Measurements from ENCODE around the gene PANK4.

Gene PANK4

DNA sequence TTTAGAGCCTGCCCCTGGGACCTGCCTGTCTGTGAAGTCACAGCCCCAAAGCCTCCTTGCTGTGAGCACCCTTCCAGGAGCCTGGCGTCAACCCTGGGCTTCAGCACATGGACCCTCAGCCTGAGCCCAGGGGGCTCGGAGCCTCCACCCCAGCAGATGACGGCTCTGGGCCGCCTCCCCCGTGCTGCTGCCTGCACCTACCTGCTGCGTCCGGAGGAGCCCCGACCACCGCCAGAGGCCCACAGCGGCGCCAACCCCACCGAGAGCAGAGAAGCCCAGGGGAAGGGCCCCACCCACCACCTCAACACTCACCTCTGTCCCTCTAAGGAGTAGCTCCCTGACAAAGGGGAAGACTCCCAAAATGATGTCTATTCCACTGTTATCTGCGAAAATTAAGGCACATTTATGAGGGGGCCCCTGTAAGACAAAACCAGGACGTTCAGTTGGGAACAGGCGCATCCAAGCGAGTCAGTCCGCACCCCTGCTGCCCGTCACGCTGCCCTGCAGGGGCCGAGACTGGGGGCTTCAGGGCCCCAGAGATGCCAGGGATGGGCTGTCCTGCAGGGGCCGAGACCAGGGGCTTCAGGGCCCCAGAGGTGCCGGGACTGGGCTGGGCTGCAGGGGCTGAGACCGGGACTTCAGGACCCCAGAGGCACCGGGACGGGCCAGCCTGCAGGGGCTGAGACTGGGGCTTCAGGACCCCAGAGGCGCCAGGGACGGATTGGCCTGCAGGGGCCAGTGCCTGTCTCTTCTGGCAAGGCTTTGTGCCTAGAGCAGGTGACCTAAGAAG is 15.8 kb downstream of the PANK4 start:
- no peak for DNase-seq

DNA sequence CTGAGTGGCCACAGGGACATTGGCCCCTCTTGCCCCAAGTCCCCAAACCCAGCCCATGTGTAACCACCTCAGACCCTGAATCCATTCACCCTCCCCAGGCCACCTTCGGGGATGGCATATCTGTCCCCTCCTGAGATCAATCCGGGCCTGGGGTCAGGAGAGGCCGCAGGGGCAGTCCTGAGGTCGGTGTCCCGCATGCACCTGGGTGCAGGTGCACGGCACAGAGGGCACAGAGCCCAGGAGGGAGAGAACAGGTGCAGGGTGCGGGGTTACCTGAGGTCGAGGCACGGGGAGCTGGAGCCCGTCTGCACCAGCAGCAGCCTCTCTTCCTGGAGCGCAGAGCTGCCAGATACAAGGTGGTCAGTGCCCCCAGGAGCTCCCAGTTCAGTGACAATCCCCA is 16.8 kb downstream of the PANK4 start:
- DNase-seq: no peak

DNA sequence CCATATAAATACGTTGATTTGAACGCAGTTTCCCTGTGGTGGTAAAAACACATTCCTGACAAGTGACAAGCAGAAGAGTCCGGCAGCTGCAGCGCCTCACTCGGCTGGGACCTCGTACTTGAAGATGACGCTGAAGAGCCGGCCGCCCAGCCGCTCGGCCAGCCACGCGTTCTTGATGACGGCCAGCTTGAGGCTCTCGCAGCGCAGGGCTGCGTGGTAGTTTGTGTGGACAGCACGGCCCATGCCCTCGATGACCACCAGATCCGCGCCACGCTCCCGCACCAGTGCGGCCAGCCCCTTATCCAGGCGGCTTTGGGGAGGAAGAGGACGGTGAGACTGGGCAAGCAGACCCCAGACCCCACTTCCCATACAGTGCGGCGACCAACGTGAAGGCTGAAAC is 17.6 kb downstream of the PANK4 start:
- DNase-seq: no peak

DNA sequence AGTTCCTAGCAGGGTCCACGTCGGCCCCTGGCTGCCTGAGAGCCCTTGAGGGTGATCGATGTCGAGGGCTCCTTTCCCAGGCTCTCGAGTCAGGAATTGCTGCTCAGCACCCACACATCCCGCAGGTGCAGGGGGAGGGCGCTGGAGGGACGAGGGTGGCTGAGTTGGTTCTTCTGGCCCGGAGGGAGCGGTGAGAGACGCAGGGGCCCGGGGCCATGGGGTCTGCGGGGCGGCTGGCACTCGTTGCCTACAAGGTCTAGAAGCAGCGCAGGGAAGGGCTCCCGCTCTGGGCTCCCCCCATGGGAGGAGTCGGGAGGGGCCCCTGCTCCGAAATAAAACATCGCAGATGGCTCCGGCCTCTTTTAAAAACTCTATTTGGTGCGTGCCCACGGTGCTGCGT is 18.2 kb downstream of the PANK4 start:
- no peak for DNase-seq

DNA sequence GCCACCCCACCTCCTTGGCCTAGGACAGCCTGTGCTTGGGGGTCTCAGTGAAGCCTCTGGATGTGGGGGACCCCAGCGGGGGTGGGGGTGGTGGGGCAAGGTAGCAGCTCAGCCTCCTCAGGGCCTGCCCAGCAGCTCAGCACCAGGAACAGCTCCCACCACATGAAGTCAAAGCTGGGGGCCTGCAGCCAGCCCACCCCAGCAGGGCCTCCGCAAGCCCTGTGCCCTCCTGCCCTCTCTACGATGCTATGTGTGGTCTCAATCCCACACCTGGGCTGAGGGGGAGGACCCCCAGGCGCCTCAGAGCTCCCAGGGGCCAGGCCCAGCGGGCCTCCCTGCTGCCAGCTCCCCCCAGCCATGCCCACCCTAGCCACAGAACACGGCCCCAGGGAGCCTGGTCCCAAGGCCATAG is 18.6 kb downstream of the PANK4 start:
- no peak for DNase-seq

DNA sequence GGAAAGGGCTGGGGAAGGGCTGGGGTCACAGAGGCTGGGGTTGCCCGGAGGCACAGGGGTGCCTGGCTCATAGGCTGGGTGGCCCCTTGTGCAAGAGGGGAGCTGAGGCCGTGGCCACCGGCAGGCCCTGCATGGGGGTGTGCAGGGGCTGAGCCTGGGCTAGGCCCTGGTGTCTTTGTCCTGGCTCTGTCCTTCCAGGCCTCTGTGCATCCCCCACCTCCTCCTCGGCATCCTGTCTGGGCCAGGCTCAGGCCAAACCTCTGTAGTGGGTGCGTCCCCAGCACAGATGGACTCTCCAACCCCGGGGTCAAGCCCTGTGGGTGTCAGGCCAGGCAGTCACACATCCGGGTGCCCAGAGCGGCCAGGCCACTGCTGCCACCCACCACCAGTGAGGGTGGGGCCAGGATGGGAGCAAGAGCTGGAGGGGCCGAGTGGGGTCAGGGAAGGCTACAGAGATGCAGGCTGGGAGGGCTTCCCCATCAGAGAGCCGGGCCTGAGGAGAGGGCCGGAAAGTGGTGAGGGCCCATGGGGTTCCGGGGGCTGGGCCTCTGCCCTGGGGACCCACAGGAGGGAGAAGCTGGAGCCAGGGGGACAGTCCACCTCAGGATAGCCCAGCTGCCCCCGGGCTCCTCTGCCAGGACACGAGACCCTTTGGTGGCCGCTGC is 19.4 kb downstream of the PANK4 start:
- DNase-seq: no peak

DNA sequence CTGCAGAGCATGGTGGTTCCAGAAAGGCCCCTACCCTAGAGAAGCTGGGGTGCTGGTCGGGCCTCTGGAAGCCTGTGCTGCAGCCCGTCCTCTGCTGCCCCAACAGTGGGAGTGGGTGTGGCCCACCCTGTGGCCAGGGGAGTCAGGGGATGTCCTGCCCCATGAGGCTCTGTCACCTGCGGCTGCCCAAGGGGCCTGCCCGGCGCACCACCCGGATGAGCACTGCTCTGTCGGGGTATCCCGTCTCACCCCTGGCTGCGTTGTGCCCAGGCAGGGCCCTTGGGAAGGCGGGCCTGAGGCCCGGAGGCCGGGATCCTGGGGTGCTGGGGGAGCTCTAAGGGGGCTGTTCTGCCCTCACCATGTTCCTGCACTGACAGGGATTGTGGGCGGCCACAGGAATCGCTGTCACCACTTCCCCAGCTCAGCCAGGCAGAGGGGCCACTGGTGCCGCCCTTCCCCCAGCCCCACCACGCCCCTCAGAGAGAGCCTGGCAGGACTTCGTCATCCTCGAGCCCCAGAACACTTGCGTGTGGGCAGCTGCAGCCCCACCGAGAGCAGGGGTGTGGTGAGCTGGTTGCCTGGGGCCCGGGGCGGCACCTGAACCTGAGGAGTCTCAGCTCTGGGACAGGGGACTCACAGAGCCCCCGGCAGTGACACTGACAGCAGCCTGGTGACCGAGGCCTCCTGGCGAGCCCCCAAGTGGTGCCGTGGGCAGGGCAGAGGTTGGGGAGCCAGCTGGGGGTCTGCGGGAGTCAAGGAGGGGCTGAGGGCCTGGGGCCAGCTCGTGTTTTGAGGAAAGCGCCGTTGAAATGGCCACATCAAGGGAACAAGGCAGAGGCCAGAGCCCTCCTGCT is 20.2 kb downstream of the PANK4 start:
- no peak for DNase-seq

DNA sequence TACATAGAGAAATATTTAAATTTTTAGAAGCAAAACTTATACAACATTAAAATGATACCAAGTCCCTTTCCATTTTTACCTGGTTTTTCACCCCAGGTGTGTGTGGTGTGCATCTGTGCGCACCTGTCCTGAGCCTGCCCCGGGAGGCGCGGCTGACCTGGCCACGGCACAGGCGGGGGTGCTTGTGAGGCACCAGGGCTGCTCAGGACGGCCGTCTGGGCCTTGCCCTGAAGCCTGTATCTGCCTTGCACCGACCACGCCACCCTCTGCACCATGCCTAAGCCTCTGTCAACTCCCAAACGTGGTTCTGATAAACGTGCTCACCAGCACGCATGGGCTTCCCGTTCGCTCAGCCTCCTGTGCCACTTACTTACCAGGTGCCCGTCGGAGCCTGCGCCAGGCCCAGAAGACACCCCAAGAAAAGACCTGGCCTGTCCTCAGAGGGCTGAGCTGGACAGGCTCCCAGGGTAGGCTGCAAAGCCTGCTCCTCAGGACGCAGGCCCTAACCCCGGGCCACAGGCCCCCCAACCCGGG is 20.9 kb downstream of the PANK4 start:
- DNase-seq: no peak

DNA sequence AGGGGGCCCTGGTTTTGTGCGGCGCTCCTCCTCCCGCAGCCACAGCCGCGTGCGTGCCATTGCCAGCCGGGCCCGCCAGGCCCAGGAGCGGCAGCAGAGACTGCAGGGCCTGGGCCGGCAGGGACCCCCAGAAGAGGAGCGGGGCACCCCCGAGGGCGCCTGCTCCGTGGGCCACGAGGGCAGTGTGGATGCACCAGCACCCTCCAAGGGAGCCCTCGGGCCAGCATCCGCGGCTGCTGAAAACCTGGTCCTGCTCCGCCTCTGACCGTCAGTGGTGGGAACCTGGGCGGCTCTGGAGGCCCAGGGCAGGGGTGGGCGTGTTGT is 21.5 kb downstream of the PANK4 start:
- DNase-seq: no peak

DNA sequence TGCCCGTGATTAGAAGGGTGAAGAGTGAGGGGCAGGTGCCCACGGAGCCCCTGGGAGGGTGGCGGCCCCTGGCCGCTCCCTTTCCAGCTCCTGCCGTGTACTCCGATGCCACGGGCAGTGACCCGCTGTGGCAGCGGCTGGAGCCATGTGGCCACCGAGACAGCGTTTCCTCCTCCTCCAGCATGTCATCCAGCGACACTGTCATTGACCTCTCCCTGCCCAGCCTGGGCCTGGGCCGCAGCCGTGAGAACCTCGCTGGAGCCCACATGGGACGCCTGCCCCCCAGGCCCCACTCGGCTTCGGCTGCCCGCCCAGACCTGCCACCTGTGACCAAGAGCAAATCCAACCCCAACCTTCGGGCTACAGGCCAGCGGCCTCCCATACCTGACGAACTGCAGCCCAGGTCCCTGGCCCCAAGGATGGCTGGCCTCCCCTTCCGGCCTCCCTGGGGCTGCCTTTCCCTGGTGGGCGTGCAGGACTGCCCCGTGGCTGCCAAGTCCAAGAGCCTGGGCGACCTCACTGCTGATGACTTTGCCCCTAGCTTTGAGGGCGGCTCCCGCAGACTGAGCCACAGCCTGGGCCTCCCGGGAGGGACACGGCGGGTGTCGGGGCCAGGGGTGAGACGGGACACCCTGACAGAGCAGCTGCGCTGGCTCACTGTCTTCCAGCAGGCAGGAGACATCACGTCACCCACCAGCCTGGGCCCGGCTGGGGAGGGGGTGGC is 22.0 kb downstream of the PANK4 start:
- DNase-seq: no peak

DNA sequence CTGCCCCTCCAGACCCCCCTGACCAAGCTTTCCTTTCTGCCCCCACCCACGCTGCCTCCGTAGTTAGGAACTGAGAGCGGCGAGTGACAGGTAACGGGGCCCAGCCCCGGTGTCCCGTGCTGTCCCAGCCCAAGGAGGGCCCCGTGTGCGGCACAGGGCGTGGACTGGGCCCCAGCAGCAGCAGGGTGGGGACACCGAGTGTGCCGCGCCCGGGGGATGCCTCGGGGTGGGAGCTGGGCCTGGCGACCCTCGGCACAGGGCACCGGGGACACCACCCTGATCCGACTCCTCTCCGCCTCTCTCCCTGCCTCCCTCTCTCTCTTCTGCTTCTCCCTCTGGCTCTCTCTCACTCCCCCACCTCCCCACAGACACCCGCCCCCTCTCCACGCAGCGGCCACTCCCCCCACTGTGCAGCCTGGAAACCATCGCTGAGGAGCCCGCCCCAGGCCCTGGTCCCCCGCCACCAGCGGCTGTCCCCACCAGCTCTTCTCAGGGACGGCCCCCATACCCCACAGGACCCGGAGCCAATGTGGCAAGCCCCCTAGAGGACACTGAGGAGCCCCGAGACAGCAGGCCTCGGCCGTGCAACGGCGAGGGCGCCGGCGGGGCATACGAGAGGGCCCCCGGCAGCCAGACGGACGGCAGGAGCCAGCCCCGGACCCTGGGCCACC is 22.7 kb downstream of the PANK4 start:
- no peak for DNase-seq

DNA sequence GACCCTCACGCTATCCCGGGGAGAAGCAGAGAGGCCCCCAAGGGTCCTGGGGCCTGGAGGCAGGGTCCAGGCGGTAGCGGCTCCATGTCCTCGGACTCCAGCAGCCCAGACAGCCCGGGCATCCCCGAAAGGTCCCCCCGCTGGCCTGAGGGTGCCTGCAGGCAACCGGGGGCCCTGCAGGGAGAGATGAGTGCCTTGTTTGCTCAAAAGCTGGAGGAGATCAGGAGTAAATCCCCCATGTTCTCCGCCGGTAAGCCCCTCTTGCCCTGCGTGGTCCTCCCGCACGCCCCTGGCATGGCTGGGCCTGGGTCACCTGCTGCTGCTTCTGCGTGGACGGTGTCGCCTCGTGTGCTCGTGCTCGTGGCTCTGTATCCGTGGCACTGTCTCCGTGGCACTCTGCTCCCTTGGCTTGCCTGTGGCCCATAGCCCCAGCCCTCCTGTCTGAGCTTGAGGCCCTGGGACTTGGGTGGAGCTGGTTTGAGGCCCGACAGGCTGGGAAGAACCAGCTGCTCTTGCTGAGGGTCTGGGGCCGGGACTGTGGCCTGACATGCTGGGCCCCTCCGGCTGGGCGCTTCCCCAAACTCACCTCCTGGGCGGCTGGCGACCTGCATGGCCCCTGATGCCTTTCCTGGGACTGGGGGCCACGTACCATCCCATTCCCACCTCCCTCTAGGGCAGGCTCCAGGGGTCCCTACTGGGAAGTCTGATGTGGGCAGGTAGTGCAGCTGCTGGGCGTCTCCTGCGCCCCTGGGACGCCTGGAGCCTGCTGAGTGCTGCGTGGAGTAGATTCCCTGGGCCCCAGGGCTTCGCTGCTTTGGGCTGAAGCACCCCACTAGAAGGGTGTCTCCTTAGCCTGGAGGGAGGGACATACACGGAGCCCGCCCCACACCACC is 23.5 kb downstream of the PANK4 start:
- no peak for DNase-seq

DNA sequence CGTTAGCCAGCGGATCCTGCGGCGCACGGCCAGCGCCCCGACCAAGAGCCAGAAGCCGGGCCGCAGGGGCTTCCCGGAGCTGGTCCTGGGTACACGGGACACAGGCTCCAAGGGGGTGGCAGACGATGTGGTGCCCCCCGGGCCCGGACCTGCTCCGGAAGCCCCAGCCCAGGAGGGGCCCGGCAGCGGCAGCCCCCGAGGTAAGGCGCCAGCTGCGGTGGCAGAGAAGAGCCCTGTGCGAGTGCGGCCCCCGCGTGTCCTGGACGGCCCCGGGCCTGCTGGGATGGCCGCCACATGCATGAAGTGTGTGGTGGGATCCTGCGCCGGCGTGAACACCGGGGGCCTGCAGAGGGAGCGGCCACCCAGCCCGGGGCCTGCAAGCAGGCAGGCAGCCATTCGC is 24.2 kb downstream of the PANK4 start:
- no peak for DNase-seq

DNA sequence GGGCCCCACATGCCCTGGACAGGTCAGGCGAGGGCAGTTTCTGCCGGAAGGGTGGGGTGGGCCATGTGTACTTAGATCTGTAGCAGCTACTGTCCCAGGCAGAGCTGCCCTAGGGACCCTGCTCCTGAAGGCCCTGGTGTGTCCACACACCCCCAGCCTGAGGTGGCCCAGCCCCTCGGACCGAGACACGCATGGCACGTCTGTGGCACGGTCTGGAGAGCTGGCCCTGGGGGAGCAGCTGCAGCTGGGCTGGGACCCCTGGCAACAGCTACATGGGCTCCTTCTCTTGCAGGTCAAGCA is 24.6 kb downstream of the PANK4 start:
- DNase-seq: no peak

DNA sequence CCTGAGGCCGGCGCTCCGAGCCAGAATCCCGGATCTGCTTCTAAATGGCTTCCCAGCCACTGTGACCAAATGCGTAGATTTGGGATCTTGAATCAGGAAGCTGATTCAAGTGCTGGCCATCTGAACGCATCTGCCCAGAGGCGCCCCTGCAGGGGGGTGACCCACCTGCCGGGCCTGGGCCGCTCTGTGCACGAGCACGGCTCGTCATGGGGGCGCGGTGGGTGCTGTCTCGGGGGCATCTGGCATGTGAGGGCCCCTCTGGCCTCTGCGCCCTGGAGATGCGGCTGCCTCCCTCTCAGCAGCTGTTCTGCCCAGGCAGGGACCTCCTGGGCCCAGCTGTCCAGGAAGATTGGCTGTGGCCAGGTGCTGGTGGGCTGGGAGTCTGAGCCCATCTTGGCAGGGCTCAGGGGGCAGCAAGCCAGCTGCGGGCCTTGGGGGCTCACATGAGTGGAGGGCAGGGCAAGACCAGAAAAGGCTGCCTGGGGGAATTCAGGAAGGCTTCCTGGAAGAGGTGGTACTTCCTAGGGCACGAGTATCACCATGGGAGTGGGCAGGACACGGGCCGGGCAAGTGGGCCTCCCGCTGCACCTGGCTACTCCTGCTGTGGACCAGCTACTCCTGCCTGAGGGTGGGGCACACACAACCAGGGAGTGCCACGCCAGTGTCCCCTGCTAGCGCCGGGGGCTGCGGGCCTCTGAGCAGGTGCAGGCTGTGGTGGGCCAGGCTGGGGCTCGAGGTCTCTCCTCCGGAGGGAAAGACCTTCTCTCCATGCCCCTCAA is 25.2 kb downstream of the PANK4 start:
- no peak for DNase-seq

DNA sequence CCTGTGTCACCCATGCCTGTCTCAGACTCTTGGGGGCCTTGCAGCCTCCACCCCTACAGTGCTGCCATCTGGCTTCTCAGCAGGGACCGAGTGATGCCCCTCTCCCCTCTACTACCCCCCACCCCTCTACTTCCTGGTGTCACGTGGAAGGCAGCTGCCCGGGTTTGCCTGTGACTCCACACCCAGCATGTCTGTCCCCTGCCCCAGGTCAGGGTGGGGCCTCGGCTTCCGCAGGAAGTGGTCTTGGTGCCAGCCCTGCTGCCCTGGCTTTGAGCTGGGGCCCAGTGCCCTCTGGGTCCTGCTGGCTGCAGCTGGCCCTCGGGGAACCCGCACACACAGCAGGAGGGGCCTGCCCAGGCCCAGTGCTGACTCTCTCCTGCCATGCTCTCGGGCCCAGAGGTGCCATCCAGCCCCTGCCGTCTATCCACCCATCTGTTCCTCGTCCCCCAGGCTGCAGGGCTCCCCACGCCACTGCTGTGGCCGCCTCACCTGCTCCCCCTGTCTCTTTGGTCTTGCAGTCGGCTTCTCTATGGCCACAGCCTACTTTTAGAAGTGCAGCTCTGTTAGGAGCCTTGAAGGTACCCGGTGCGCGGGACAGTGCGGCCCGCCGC is 26.3 kb downstream of the PANK4 start:
- no peak for DNase-seq

DNA sequence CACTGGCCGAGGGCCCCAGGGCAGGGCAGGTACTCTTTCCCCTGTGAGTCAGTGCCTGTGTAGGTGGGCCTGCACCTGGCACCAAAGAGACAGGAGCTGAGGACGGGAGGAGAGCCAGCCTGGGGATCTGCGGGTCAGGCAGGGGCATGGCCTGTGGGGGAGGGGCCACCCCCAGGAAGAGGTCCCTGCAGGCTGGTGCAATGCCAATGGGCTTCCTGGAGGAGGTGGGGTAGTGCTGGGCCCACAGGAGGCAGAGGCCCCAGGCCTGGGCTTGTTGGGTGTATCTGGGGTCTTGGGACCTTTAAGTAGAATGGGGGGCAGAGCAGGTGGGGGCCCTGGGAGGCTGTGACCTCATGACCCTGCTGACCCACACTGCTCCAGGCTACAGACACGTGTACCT is 27.1 kb downstream of the PANK4 start:
- DNase-seq: no peak

DNA sequence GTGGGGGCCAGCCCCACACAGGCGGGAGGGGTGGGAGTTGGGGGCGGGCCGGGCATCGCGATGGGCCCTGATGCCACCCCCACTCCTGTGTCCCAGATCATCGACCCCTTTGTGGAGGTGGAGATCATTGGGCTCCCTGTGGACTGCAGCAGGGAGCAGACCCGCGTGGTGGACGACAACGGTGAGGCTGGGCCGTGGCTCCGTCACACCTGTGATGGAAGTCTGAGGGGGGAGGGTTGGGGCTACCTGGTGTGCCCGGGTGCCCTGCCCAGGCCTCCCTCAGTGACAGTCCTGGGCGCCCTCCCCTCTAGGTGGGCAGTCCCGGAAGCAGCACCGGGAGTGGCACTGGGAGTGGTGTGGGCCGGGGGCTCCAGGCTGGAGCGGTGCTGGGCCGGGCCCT is 27.7 kb downstream of the PANK4 start:
- no peak for DNase-seq

DNA sequence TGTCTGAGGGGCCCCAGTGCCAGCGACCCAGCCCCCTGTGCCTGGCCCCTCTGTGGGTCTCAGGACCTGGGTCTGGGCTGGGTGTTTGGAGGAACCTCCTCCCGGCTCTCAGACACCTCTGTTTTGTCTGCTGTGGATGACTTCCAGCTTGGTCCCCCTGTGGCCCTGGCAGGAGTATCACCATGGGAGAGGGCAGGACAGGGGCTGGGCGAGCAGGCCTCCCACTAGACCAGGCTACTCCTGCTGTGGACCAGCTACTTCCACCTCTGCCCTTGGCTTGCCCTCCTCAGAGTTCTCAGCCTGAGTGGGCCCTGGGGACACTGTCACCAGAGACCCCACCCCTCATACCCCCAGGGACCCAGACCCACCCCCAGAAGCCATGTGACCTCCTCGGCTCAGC is 28.5 kb downstream of the PANK4 start:
- DNase-seq: no peak

DNA sequence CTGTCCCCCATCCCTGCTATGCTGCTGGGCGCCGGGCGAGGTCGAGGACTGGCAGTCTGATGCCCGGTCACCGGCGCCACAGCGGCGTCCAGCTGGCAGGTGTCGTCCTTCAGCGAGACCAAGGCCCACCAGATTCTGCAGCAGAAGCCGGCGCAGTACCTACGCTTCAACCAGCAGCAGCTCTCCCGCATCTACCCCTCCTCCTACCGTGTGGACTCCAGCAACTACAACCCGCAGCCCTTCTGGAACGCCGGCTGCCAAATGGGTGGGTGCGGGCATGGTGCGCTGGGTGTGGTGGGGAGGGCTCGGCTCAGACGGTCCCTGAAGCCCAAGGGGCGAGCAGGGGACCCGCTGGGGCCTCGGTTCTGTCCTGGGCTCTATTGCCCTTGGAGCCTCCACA is 29.6 kb downstream of the PANK4 start:
- no peak for DNase-seq
